ENCODE results near the gene TNFRSF8. TPM values are rescaled to one million over a fixed set of nuclear protein-coding genes. Genes with fewer than 3 reads are reported as not detected.

TNFRSF8 gene
- total RNA-seq, 1 experiment from 2014 or later, result 20.8 TPM

- H3K36me3 Mint-ChIP-seq, result peaks cover 35% of the 10 kb centered on the region
- POLR2A ChIA-PET, result no interaction called here
- TF ChIP-seq CREM (CRISPR knock-in tag; IDR thresholded peaks at IDR 0.05) (no peak), HMGXB4 (CRISPR knock-in tag; IDR thresholded peaks at IDR 0.05) (no peak), ZNF396 (CRISPR knock-in tag; IDR thresholded peaks at IDR 0.05; ENCODE audit: borderline replicate concordance) (no peak), FOXK1 (CRISPR knock-in tag; IDR thresholded peaks at IDR 0.05) (no peak), USF2 (CRISPR knock-in tag; IDR thresholded peaks at IDR 0.05) (no peak), PRRX2 (CRISPR knock-in tag; IDR thresholded peaks at IDR 0.05) (no peak), ZNF219 (CRISPR knock-in tag; IDR thresholded peaks at IDR 0.05; ENCODE audit: borderline replicate concordance) (no peak), ATF3 (CRISPR knock-in tag; conservative IDR thresholded peaks at IDR 0.05) (no peak), ZNF121 (CRISPR knock-in tag; IDR thresholded peaks at IDR 0.05) (no peak), JAZF1 (CRISPR knock-in tag; IDR thresholded peaks at IDR 0.05) (no peak), IRF2 (CRISPR knock-in tag; IDR thresholded peaks at IDR 0.05; ENCODE audit: borderline replicate concordance, low read depth) (no peak), ATF1 (CRISPR knock-in tag; IDR thresholded peaks at IDR 0.05) (no peak), NR2C2 (CRISPR knock-in tag; IDR thresholded peaks at IDR 0.05) (no peak), CTCF (IDR thresholded peaks at IDR 0.05) (no peak), MLX (CRISPR knock-in tag; IDR thresholded peaks at IDR 0.05) (no peak)
- H3K4me1 Mint-ChIP-seq, result no peaks in the 10 kb centered on the region
- ATAC-seq, result no peak
- no peaks in the 10 kb centered on the region for H3K9me3 Mint-ChIP-seq
- no peak overlapping the region for H3K4me3 Mint-ChIP-seq
- no peaks in the 10 kb centered on the region for H3K27me3 Mint-ChIP-seq (ENCODE audit: low read depth)
- CTCF ChIA-PET, result interaction anchor here (0.8 to 1.2 kb wide), 2 partner anchors 35 to 82 kb away, joined by 3 read pairs; no protein-coding TSS in a partner anchor
- no peak overlapping the region for H3K27ac Mint-ChIP-seq
- no peak for DNase-seq (ENCODE audit: low spot score)
These were observed 51.2 kb downstream of the TNFRSF8 start for GRCh38 chr1:12114340-12114683.

GRCh38 chr1:12114916-12115315, 51.8 kb downstream of the TNFRSF8 start:
- ATAC-seq (no peak), DNase-seq (ENCODE audit: low spot score) (no peak)
- CTCF ChIA-PET, result interaction anchor here (0.8 to 1.2 kb wide), 2 partner anchors 10 to 36 kb away, joined by 3 to 6 read pairs; no protein-coding TSS in a partner anchor
- no peaks in the 10 kb centered on the region for H3K27me3 Mint-ChIP-seq (ENCODE audit: low read depth)
- no peak for TF ChIP-seq AFF4 (CRISPR knock-in tag; IDR thresholded peaks at IDR 0.05; ENCODE audit: borderline replicate concordance)
- TF ChIP-seq GABPB1 (CRISPR knock-in tag; IDR thresholded peaks at IDR 0.05), result no peak
- no peak for TF ChIP-seq IRF1 (CRISPR knock-in tag; IDR thresholded peaks at IDR 0.05)
- no peak for TF ChIP-seq ERG (CRISPR knock-in tag; IDR thresholded peaks at IDR 0.05)
- TF ChIP-seq CDX4 (CRISPR knock-in tag; IDR thresholded peaks at IDR 0.05; ENCODE audit: borderline replicate concordance), result no peak
- H3K36me3 Mint-ChIP-seq, result peaks cover 36% of the 10 kb centered on the region
- no peak overlapping the region for H3K27ac Mint-ChIP-seq
- no peaks in the 10 kb centered on the region for H3K9me3 Mint-ChIP-seq
- no peak overlapping the region for H3K4me3 Mint-ChIP-seq
- H3K4me1 Mint-ChIP-seq, result no peaks in the 10 kb centered on the region
- POLR2A ChIA-PET, result no interaction called here
